Amniotic epithelial cell (primary cell): Measurements from ENCODE around the gene CD300H.

Experiments used
- DNase-seq: peaks from one replicate; pipeline ENCODE4 v3.0.0-alpha.2; 2010; ENCODE audit warnings: low read depth

The CD300H gene

GRCh38 chr17:74549343-74549742 lies 18.0 kb downstream of the CD300H start:
- DNase-seq: no peak

GRCh38 chr17:74547736-74548135 lies 19.6 kb downstream of the CD300H start:
- DNase-seq: no peak

GRCh38 chr17:74547264-74547663 lies 20.0 kb downstream of the CD300H start:
- DNase-seq: no peak

GRCh38 chr17:74546586-74546985 lies 20.7 kb downstream of the CD300H start:
- no peak for DNase-seq

- DNase-seq: no peak
Observed at GRCh38 chr17:74545843-74546230, 21.5 kb downstream of the CD300H start, which contains the start of gene CD300C. Gene CD300C, minus strand, starts transcription at chr17:74546115. Its CDS starts 333 bp downstream, at chr17:74545782.

- DNase-seq: no peak
Observed at GRCh38 chr17:74544991-74545842, 22.1 kb downstream of the CD300H start.

- DNase-seq: no peak
Observed at GRCh38 chr17:74543891-74544760, 23.2 kb downstream of the CD300H start.

- DNase-seq: no peak
Observed at GRCh38 chr17:74543406-74543805, 23.9 kb downstream of the CD300H start.

- no peak for DNase-seq
Observed at GRCh38 chr17:74542727-74543383, 24.5 kb downstream of the CD300H start.

GRCh38 chr17:74542166-74542565 lies 25.1 kb downstream of the CD300H start:
- no peak for DNase-seq

- no peak for DNase-seq
Observed at GRCh38 chr17:74541176-74542111, 25.9 kb downstream of the CD300H start.

GRCh38 chr17:74539281-74539820 lies 28.0 kb downstream of the CD300H start:
- no peak for DNase-seq

GRCh38 chr17:74536890-74537289 lies 30.4 kb downstream of the CD300H start:
- no peak for DNase-seq

- DNase-seq: no peak
Observed at GRCh38 chr17:74532115-74532514, 35.2 kb downstream of the CD300H start.

GRCh38 chr17:74531231-74531761 lies 36.0 kb downstream of the CD300H start, which contains the start of gene CD300LB:
Gene CD300LB, minus strand, starts transcription at chr17:74531475. Its CDS starts 125 bp downstream, at chr17:74531350.
- no peak for DNase-seq

GRCh38 chr17:74530831-74531150 lies 36.5 kb downstream of the CD300H start:
- no peak for DNase-seq

GRCh38 chr17:74529243-74529642 lies 38.1 kb downstream of the CD300H start:
- DNase-seq: no peak

GRCh38 chr17:74528491-74529199 lies 38.7 kb downstream of the CD300H start:
- DNase-seq: no peak

- DNase-seq: no peak
Observed at GRCh38 chr17:74527756-74528155, 39.6 kb downstream of the CD300H start.

GRCh38 chr17:74527081-74527480 lies 40.2 kb downstream of the CD300H start:
- no peak for DNase-seq
